Measurements from ENCODE around the gene CTNNA2.

DNA sequence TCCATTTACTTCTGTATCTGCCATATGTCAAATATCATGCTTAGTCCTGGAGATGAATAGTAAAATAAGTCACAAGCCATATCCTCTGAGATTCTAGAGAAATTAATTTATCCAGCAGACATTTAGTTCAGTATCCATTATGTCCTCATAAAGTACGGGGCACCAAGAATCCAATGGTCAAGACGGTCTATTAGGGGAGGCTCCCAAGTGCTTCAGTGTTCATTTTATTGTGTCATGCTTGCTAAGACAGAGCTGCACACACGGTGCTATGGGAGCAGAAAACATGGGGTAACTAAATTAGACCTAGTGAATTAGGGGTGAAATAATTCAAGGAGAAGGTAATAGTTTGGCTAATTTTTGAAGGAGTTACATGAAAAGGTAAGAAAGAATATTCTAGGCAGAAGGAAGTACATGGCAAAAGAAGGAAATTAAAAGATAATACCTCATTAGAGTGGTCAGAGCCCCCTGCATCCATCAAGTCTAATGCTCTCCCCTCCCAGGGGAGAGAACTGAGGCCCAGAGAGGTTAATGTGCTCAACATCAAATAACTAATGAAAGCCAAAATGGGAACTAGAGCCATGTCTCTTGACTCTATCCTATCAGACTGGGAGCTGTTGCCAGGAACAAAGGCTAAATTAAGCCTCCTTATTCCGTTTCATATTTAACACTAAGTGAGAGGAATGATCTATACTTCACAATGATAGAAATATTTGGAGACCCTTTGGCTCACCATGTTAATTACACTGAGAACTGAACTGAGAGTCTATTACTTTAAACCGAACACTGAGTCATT lies 433.0 kb downstream of the CTNNA2 start:
- TF ChIP-seq CHD4 (IDR thresholded peaks at IDR 0.05; ENCODE audit: borderline replicate concordance), result no peak
- no peak for TF ChIP-seq BHLHE40 (IDR thresholded peaks at IDR 0.05; ENCODE audit: low read depth, low read length)
- no peak for TF ChIP-seq EHF (CRISPR knock-in tag; IDR thresholded peaks at IDR 0.05)
- TF ChIP-seq, protein P1, sequence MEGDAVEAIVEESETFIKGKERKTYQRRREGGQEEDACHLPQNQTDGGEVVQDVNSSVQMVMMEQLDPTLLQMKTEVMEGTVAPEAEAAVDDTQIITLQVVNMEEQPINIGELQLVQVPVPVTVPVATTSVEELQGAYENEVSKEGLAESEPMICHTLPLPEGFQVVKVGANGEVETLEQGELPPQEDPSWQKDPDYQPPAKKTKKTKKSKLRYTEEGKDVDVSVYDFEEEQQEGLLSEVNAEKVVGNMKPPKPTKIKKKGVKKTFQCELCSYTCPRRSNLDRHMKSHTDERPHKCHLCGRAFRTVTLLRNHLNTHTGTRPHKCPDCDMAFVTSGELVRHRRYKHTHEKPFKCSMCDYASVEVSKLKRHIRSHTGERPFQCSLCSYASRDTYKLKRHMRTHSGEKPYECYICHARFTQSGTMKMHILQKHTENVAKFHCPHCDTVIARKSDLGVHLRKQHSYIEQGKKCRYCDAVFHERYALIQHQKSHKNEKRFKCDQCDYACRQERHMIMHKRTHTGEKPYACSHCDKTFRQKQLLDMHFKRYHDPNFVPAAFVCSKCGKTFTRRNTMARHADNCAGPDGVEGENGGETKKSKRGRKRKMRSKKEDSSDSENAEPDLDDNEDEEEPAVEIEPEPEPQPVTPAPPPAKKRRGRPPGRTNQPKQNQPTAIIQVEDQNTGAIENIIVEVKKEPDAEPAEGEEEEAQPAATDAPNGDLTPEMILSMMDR (IDR thresholded peaks at IDR 0.05), result no peak
- TF ChIP-seq POLR2AphosphoS2 (conservative IDR thresholded peaks at IDR 0.05; ENCODE audit: low read length), result no peak
- TF ChIP-seq MAFK (IDR thresholded peaks at IDR 0.05; ENCODE audit: partially characterized antibody), result no peak
- TF ChIP-seq, protein P2, sequence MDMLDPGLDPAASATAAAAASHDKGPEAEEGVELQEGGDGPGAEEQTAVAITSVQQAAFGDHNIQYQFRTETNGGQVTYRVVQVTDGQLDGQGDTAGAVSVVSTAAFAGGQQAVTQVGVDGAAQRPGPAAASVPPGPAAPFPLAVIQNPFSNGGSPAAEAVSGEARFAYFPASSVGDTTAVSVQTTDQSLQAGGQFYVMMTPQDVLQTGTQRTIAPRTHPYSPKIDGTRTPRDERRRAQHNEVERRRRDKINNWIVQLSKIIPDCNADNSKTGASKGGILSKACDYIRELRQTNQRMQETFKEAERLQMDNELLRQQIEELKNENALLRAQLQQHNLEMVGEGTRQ (IDR thresholded peaks at IDR 0.05), result no peak

All from A549 (cell line).